Measurements from ENCODE around the gene EIF3I. TPM values are rescaled to one million over a fixed set of nuclear protein-coding genes. Genes with fewer than 3 reads are reported as not detected.

Gene EIF3I
- total RNA-seq, 1 experiment from 2014 or later: 222 TPM

DNA sequence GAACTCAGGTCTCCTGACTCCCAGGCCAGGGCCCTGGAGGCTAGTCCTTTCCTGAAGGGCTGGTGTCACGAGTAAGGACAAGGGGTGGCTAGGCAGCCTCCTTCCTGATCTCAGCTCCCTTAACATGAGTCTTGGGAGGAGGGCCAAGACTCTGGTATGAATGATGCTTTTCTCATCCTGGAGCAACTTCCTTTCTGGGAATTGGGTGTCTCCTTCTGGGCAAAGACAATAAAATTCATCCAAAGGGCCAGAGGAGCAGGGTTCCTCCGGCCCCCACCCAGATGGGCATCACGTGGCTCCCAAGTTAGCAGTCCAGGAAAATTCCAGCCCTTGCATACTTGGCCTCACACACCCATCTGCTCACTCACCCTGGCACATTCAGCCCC lies 24.7 kb downstream of the EIF3I start, which contains the start of gene FAM167B:
TSS of gene FAM167B (plus strand) at position 335 of the 386 bp plus-strand sequence. CDS start 200 bp downstream, outside the sequence.
- Histone ChIP-seq H3K9ac (ENCODE audit: extremely low read depth, insufficient read length, low read length) (no peak within 1 kb of the TSS), H2BK20ac (ENCODE audit: low read depth, low read length, poor library complexity, severe bottlenecking) (no peak within 1 kb of the TSS), H3K4me2 (ENCODE audit: insufficient read depth, insufficient read length, low read length) (no peak within 1 kb of the TSS), H3K18ac (ENCODE audit: insufficient read length, low read depth, low read length) (no peak within 1 kb of the TSS), H3K79me1 (ENCODE audit: insufficient read depth, low read depth, low read length, poor library complexity, severe bottlenecking) (no peaks in the 10 kb centered on the region), H3K23ac (ENCODE audit: insufficient read length, low read depth, low read length) (no peak within 1 kb of the TSS), H3K14ac (ENCODE audit: insufficient read depth, low read length) (no peak within 1 kb of the TSS), H3K79me2 (ENCODE audit: insufficient read depth, low read length) (no peaks in the 10 kb centered on the region), H3K9me3 (ENCODE audit: control insufficient read depth, low read depth, low read length) (no peaks in the 10 kb centered on the region), H3T11ph (ENCODE audit: low read length) (no peak within 1 kb of the TSS), H4K5ac (ENCODE audit: insufficient read length, low read depth, low read length) (no peak within 1 kb of the TSS), H4K8ac (replicated peaks; ENCODE audit: insufficient read length, low read depth, low read length) (no peak within 1 kb of the TSS), H3K27ac (ENCODE audit: insufficient read length, low read depth, low read length) (no peak within 1 kb of the TSS), H3K27me3 (ENCODE audit: insufficient read depth, low read length) (no peaks in the 10 kb centered on the region), H2BK15ac (ENCODE audit: low read depth, low read length) (no peak within 1 kb of the TSS), H2AFZ (ENCODE audit: low read length) (no peak within 1 kb of the TSS), H2BK12ac (ENCODE audit: insufficient read length, low read depth, low read length) (no peak within 1 kb of the TSS), H2BK5ac (ENCODE audit: insufficient read length, low read length) (no peak within 1 kb of the TSS), H3K23me2 (ENCODE audit: insufficient read length, low read depth, low read length, poor library complexity, severe bottlenecking) (no peaks in the 10 kb centered on the region), H4K20me1 (ENCODE audit: control insufficient read depth, insufficient read depth, insufficient read length) (no peaks in the 10 kb centered on the region), H4K91ac (ENCODE audit: insufficient read length, low read depth, low read length) (no peak within 1 kb of the TSS), H3K4me1 (ENCODE audit: insufficient read depth, low read length) (peaks cover 4% of the 10 kb centered on the region; the same call in 1 of the 2 replicates), H3K4ac (ENCODE audit: low read depth, low read length) (no peak within 1 kb of the TSS), H2AK5ac (ENCODE audit: insufficient read length, low read length) (no peak within 1 kb of the TSS), H3K56ac (ENCODE audit: insufficient read length, low read depth, low read length) (no peak within 1 kb of the TSS), H2BK120ac (ENCODE audit: low read depth, low read length, poor library complexity, severe bottlenecking) (no peak within 1 kb of the TSS)
- no peak for DNase-seq
- no peaks in the 10 kb centered on the region for H3K36me3 Mint-ChIP-seq (ENCODE audit: insufficient read depth in 1 of 3, low read depth in 3 of 3)
- H3K4me3 Mint-ChIP-seq: peak within 1 kb of the TSS in 1 of 2 experiments; percentile 47; a peak in 2 of 5 replicates
- no CpG with 5 or more reads among the region's 3 CpGs for WGBS (ENCODE audit: extremely low coverage, insufficient read length, low lambda C conversion rate)
- no peaks in the 10 kb centered on the region for H3K9me3 Mint-ChIP-seq
- no peak for TF ChIP-seq CTCF (conservative IDR thresholded peaks at IDR 0.05)
- peaks cover 28 to 34% of the 10 kb centered on the region in 2 experiments for H3K4me1 Mint-ChIP-seq
- H3K27me3 Mint-ChIP-seq (ENCODE audit: low read depth): peaks cover 6% of the 10 kb centered on the region
- peak within 1 kb of the TSS; percentile 23 to 65 (median 39); a peak in 3 of 7 replicates for H3K27ac Mint-ChIP-seq

Measured in H9 (cell line).